GM19043 (cell line): Measurements from ENCODE around the gene SPIB.

ENCODE experiments used
- ATAC-seq: cut with Tn5 transposase; IDR thresholded peaks from one replicate; pipeline ENCODE4 v1.9.1; 2021; ENCODE audit warnings: low read depth; ENCODE audit not compliant: unreplicated experiment

SPIB gene

DNA sequence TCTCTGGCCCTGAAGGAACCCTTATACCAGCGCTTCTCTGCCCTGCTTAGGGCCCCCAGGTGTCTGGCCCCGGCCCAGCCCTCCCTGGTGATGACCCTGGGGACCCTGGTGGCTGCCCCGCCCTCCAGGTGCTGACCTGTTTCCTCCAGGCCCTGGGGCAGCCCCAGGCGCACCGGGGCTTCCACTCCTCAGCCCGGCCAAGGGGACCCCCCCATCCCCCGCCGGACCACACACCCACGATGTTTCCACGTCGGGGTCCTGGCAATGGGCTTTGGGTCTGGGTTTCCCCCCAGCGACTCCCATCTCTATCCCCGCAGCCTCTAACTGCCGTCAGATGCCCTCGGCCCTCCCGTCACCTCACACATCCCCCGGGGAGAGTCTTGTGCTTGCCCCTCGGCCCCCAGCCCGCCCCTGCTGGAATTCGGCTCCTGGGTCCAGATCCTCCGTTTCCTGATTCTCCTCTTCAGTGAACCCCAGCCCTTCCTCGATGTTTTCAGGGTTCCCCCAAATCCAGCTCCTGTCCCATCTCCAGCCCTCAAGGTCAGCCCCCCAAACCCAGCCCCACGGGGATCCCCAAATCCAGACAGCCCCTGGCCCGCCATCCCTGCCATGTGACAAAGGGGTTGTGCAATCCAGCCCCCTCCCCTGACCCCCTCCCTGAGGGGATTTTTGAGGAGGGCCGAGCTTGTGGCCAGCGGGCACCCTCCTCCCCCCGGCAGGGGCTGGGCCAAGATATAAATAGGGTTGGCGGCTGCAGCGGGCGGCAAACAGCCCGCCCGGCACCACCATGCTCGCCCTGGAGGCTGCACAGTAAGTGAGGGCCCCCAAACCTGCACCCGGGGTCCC lies at the start of gene SPIB:
Gene SPIB (plus strand): TSS at position 763 of the 846 bp plus-strand sequence. CDS start 25 bp downstream, at position 788.
- ATAC-seq, result no peak

DNA sequence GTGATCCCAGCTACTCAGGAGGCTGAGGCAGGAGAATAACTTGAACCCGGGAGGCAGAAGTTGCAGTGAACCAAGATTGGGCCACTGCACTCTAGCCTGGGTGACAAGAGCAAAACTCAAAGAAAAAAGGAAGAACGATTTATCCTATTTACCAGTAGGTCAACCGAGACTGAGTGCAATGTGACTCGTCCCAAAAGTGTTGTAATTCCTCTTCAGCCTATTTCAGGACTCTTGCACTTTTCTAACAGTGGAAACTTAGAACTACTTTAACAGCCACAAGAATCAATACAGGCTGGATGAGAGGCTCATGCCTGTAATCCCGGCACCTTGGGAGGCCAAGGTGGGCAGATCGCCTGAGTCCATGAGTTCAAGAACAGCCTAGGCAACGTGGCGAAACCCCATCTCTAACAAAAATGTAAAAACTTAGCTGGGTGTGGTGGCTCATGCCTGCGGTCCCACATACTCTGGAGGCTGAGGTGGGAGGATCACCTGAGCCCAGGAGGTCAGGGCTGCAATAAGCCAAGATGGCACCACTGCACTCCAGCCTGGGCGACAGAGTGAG lies 46.7 kb upstream of the SPIB start:
- no peak for ATAC-seq

DNA sequence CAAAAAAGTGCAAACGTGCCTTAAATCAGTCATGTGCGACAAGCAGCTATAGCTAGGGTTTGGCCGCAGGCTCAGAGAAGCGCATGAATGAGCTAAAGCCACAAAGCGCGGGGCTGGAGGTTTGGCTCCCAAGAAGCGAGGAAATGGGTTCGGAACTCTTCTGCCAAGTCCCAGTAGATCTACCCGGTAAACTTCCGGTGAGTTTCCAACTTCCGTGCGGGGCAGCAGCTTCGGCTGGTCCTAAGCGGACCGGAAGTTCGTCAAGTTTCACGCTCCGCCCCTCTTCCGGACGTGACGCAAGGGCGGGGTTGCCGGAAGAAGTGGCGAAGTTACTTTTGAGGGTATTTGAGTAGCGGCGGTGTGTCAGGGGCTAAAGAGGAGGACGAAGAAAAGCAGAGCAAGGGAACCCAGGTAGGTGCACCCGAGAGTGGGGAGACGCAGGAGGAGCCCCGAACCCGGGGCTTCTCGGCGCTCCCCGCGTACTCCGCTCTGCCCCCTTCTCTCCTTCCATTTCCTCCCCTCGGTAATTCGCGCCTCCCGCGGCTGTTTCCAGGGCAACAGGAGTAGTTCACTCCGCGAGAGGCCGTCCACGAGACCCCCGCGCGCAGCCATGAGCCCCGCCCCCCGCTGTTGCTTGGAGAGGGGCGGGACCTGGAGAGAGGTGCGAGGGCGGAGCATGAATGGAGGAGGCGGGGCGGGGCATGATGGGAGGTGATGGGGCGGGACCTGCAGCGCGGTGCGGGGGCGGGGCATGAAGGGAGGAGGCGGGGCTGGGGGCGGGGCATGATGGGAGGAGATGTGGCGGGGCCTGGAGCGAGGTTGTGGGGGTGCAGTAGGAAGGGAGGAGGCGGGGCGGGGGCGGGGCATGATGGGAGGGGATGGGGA lies 42.3 kb upstream of the SPIB start, which contains the start of gene NR1H2:
Gene NR1H2 (plus strand): TSS at position 292 of the 885 bp plus-strand sequence. CDS start 1,149 bp downstream, outside the sequence.
- ATAC-seq, result peak; percentile 71

DNA sequence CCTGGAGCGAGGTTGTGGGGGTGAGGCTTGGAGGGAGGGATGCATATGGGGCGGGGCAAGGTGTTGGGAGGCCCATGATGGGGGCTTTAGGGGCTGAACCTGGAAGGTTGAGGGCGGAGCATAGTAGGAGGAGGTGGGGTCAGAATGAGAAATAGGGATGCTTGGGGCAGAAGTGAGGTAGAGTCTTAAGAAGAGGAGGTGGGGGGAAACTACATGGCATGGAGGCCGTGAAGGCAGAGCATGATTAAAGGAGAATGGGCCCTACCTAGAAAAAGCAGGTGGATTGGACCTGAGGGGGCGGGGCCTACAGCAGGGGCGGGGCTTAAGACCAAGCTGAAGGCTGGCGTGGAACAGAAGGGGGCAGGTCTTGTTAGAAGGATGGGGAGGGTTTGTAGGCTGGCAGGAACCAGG lies 41.7 kb upstream of the SPIB start:
- ATAC-seq, result no peak

DNA sequence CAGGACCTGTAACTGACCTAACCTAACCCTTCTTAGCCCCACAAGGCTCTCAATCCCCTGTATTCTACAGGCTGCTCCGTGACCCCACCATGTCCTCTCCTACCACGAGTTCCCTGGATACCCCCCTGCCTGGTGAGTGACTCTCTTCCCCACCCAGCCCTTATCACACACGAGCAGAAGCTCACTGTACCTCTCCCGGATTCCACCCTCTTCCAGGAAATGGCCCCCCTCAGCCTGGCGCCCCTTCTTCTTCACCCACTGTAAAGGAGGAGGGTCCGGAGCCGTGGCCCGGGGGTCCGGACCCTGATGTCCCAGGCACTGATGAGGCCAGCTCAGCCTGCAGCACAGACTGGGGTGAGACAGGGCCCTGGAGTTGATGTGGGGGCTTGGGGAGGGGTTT lies 41.2 kb upstream of the SPIB start:
- no peak for ATAC-seq

DNA sequence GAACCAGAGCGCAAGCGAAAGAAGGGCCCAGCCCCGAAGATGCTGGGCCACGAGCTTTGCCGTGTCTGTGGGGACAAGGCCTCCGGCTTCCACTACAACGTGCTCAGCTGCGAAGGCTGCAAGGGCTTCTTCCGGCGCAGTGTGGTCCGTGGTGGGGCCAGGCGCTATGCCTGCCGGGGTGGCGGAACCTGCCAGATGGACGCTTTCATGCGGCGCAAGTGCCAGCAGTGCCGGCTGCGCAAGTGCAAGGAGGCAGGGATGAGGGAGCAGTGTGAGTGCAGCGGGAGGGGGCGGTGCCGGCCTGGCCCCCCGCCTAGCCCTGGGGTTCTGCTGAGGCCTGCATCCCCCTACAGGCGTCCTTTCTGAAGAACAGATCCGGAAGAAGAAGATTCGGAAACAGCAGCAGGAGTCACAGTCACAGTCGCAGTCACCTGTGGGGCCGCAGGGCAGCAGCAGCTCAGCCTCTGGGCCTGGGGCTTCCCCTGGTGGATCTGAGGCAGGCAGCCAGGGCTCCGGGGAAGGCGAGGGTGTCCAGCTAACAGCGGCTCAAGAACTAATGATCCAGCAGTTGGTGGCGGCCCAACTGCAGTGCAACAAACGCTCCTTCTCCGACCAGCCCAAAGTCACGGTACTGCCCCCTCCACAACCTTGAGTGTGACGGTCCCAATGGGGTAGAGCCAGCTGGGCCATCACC lies 40.4 kb upstream of the SPIB start:
- ATAC-seq, result no peak

DNA sequence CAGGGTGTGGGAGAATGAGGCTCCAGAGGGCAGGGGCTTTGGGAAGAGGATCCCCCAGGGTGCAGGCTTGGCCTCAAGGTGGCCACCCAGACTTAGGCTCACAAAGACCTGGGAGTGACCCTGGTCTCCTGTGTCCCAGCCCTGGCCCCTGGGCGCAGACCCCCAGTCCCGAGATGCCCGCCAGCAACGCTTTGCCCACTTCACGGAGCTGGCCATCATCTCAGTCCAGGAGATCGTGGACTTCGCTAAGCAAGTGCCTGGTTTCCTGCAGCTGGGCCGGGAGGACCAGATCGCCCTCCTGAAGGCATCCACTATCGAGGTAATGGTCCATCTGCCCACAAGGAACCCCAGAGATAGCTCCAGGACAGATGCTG lies 39.9 kb upstream of the SPIB start:
- no peak for ATAC-seq

DNA sequence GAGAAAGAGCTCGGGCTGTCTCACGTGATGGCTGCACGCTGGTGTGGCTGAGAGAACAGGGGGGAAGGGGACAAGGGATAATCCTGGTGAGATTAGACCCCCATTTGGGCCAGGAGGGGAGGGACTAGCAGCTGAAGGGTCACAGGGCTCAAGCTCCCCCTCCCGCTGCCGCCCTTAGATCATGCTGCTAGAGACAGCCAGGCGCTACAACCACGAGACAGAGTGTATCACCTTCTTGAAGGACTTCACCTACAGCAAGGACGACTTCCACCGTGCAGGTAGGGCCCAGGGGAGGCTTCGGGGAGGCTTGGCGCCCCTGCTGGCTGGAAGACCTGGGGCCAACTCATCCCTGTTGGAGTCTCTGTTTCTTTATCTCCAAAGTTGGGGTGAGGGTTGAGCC lies 39.1 kb upstream of the SPIB start:
- no peak for ATAC-seq

DNA sequence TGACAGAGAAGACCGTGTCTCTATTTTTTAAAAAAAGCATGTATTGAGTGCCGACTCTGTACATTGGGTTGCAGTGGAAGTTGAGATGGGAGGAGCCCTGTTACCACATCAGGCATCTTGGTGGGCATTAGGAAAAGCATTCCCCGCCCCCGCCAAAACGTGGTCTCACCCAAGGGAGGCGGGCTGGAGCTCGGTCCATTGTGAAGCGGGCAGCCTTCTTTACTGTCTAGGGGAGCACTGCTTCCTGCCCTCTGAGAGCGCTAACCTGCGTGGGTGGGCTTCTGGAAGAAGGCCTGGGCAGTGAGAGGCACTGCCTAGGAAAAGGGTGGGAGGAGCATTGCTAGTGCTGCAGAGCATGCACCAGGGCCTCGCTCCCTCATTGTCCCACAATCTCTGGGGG lies 38.6 kb upstream of the SPIB start:
- ATAC-seq, result no peak

DNA sequence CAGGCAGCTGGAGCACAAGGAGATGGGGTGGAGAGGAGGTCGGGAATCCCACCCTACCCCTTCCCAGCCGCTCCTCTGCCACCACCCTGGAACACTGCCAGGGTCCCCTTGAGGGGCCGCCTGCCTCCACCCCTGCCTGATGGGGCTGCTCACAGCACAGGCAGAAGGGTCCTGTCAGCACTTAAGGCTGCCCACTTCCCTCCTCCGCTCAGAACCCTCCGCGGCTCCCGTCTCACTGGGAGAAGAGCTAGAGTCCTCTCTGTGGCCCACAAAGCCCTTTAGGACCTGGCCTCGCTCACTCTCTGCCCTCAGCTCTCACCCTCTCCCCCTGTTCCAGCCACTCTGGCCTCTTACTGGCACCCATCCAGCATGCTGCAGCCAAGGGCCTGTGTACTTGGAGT lies 38.0 kb upstream of the SPIB start:
- ATAC-seq, result no peak

DNA sequence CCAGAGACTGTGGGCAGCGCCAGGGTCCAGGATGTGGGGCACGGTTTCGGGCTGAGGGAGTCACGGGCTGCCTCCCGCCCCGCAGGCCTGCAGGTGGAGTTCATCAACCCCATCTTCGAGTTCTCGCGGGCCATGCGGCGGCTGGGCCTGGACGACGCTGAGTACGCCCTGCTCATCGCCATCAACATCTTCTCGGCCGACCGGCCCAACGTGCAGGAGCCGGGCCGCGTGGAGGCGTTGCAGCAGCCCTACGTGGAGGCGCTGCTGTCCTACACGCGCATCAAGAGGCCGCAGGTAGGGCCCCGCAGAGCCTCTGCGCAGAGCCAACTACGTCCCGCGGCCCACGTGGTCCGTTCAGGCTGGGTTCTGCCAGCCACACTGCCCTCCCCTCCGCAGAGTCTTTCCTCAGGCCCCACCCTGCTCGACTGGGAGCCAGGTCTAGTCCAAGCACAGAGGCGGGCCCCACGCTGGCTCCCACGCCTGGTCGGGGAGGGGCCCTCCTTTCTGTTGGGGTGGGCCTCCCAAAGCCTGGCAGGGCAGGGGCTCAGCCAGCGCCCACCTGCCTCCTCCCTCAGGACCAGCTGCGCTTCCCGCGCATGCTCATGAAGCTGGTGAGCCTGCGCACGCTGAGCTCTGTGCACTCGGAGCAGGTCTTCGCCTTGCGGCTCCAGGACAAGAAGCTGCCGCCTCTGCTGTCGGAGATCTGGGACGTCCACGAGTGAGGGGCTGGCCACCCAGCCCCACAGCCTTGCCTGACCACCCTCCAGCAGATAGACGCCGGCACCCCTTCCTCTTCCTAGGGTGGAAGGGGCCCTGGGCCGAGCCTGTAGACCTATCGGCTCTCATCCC lies 36.6 kb upstream of the SPIB start:
- ATAC-seq, result no peak

DNA sequence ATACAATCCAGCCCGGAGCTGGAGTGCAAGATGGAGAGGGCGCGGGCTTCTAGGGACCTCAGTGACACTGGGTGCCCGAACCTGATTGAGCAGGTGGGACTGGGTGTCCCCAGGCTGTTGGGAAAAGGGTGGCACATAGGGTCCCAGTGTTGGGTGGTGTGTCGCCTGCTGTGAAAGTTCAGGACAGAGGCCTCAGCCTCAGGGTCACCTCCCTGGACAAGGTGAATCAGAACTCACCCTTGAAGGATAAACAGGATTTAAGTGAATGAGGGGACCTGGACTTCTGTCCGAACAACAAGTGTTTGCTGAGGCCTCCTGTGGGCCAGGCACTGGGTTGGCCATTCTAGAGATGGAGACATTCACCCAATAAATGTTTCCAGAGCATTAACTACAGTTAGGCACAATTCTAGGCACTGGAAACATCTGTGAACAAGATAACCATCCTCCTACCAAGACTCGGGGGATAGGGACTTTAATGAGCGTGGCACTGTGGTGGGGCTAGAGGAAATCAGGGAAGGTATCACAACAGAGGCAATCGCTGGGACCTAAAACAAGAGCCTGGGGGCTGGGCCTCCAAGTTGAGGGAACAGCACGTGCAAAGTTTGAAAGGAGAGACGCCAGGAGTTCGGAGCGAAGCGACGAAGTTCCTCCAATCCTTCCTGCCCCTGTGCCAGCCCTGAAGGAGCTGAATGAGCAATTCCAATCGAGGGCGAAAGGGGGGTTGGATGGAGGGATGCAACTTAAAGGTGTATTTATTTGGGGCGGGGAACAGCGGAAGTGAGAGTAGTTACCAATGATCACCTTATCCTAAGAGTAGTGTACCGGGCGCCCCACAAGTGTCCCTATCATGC lies 35.5 kb upstream of the SPIB start:
- ATAC-seq, result no peak

DNA sequence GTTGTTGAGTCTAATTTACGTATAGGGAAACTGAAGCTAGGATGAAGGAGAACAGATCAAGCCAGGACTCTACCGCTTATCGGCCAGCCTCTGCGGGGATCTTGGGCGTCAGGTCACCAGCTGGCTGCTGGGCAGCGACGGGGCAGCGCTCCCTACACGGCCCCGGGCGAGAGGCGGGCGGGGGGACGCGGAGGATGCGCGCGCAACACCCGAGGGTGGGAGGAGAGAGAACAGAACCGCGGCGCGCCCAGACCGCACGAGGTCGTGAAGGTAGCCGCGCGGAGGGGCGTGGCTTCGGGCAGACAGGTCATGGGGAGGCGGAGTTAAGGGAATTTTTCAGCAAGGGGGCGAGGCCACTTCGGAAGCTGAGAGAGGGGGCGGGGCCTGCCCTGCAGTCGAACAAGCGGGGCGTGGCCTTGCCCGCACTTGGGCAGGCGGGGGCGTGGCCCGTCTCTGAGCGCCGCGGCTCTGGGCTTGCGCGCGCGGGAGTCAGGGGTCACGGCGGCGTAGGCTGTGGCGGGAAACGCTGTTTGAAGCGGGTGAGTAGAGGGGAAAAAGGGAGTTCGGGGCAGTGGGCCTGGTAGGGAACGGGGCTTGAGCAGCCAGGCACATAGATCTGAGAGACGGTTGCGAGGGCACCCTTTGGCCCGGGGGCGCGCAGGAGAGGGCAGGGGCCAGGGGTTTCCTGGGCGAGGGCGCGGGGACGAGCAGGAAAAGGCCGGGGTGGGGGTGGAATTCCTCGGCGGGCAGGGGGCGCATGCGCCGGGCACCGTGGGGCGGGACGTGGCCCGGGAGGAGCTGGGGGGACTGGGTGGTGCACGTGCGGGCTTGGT lies 34.7 kb upstream of the SPIB start, which contains the start of gene POLD1:
Gene POLD1 (plus strand): TSS at position 496 of the 833 bp plus-strand sequence. CDS start 14,505 bp downstream, outside the sequence.
- peak; percentile 82 for ATAC-seq

DNA sequence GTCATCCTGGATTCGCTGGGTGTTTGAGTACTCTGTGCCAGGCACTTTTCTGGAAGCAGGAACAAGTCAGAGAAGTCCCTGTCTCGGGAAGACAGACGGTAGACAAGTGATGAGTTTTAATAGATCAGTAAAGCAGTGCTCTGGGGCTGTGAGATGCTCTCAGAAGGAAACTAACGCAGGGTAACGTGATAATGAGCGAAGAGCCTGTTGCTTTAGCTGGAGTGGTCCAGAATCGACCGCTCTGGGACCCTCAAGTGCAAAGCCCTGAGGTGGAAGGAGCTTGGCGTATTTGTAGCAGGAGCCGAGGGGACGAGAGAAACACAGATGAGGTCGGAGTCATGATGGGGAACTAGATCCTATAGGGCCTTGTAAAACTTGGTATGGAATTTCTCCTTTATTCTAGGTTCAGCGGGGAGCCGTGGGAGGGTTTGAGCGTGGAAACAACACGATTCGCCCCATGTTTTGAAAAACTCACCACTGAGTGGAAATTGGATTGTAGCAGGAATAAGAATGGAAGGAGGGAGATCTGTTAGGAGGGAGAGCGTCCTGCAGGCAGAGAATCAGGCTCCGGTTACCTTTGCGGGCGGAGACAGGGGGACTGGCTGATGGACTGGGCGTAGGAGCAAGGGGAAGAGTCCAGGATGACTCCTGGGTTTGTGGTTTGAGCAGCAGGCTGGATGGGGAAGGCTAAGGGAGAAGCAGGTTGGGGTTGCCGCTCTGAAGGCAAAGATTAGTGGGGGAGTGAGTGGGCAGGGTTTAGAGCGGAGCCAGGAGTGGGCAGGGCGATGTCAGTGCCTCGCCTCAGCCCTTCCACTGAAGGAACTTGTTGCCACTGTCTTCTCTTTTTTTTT lies 33.8 kb upstream of the SPIB start:
- peak; percentile 7 for ATAC-seq

DNA sequence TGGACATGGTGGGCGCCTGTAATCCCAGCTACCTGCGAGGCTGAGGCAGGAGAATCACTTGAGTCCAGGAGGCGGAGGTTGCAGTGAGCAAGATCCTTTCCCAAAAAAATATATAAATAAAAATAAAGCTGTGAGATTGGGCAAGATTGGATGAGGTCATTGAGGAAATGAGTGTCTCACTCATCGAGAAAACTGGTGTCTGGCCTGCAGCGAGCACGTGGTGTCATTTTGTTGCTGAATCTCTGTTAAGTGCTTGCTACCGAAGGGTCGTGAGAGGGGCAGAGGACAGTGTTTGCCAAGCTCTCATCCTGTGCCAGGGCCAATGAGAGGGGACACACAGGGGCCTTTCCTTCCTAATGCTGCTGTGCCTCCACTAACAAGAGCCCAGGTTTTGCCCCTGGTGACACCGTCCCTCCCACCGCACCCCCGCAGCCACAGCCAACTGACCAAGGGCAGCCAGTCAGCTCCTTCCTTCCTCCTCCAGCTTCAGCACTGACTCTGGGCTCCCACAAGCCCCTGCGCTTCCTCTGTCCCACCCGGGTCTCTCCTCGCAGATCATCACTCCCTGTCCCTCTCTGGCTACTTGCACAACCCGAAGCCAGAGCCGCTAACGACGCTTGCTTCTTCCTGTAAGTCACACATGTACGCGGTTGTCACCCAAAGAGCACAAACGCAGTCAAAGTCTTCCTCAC lies 31.4 kb upstream of the SPIB start:
- ATAC-seq, result no peak

DNA sequence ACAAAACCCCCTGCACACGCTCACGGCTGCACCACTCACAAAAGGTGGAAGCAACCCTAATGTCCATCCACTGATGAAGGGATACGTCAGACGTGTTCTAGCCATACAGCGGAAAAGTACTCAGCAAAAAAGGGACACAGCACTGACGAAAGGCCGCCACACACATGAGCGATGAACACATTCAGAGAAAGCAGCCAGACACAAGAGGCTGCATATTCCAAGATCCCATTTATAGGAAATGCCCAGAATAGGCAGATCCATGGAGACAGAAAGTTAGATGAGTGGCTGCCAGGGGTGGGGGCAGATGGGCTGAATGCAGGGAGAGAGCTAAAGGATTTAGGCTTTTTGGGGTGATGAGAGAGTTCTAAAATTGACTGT lies 30.9 kb upstream of the SPIB start:
- ATAC-seq, result no peak
